Osteocyte (in vitro differentiated cells): ENCODE measurements around the gene FASTKD1. TPM values are rescaled to one million over a fixed set of nuclear protein-coding genes. Genes with fewer than 3 reads are reported as not detected.
A peak's percentile ranks its signal among the peaks of the same experiment; 100 is the strongest.
"Not testable (repeated sequence)": the region's sequence is repeated elsewhere in the genome, so short reads cannot be mapped to it uniquely, and the experiment has no call there.

ENCODE experiments used
- DNase-seq: peaks from one replicate; pipeline ENCODE4 v3.0.0; 2021; ENCODE audit warnings: mixed read lengths; ENCODE audit not compliant: unreplicated experiment; ENCODE audit errors: extremely low spot score
- H3K27ac Mint-ChIP-seq: one replicate; pipeline ENCODE4 v1.8.0; 2021; ENCODE audit warnings: mild to moderate bottlenecking, mixed read lengths; ENCODE audit not compliant: unreplicated experiment
- H3K27me3 Mint-ChIP-seq: one replicate; pipeline ENCODE4 v1.8.0; 2021; ENCODE audit warnings: mixed read lengths; ENCODE audit not compliant: unreplicated experiment
- H3K36me3 Mint-ChIP-seq: one replicate; pipeline ENCODE4 v1.8.0; 2021; ENCODE audit warnings: mixed read lengths; ENCODE audit not compliant: unreplicated experiment
- H3K4me1 Mint-ChIP-seq: one replicate; pipeline ENCODE4 v1.8.0; 2021; ENCODE audit warnings: mixed read lengths; ENCODE audit not compliant: unreplicated experiment
- H3K4me3 Mint-ChIP-seq: one replicate; pipeline ENCODE4 v1.8.0; 2021; ENCODE audit warnings: mild to moderate bottlenecking, moderate library complexity, mixed read lengths; ENCODE audit not compliant: unreplicated experiment
- H3K9me3 Mint-ChIP-seq: one replicate; pipeline ENCODE4 v1.8.0; 2021; ENCODE audit warnings: mixed read lengths; ENCODE audit not compliant: unreplicated experiment
- CTCF ChIP-seq: fragments of 200-600 bp; sonication (generic); IDR thresholded peaks from 2 replicates; pipeline ENCODE4 v1.5.0; 2021; ENCODE audit warnings: antibody characterized with exemption, mild to moderate bottlenecking, moderate library complexity
- long read RNA-seq: library from polyadenylated mRNA; unstranded; transcript quantifications from one replicate; pipeline ENCODE4 v2.0.0, GENCODE V29; 2021
- total RNA-seq: library from RNA; stranded (reverse); gene quantifications from 2 replicates; pipeline ENCODE4 v1.2.1, GENCODE V29; 2021

The FASTKD1 gene, protein sequence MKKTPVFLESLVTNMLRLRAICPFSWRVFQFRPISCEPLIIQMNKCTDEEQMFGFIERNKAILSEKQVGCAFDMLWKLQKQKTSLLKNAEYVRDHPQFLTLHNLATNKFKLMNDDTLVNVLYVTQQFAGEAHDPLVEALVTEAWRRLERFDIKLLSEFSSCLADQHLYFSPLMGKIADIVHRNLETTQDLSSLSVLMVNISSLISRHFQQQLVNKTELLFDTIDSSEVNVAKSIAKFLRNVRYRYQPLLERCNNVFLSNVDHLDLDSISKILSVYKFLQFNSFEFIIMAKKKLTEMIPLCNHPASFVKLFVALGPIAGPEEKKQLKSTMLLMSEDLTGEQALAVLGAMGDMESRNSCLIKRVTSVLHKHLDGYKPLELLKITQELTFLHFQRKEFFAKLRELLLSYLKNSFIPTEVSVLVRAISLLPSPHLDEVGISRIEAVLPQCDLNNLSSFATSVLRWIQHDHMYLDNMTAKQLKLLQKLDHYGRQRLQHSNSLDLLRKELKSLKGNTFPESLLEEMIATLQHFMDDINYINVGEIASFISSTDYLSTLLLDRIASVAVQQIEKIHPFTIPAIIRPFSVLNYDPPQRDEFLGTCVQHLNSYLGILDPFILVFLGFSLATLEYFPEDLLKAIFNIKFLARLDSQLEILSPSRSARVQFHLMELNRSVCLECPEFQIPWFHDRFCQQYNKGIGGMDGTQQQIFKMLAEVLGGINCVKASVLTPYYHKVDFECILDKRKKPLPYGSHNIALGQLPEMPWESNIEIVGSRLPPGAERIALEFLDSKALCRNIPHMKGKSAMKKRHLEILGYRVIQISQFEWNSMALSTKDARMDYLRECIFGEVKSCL
- total RNA-seq = 12.3 and 15.6 TPM in 2 replicates
- long read RNA-seq, transcript FASTKD1-205 (14 exons, 2,791 nt) = minor isoform, 6 of 69 reads
- long read RNA-seq, transcript FASTKD1-204 (15 exons, 2,967 nt) = major isoform, 24 of 69 reads
- long read RNA-seq, partial matches to known transcripts = 15 of 69 reads
- long read RNA-seq, other reads (novel, unspliced or antisense) = 24 of 69 reads

- Mint-ChIP-seq H3K27me3 (no peaks in the 10 kb centered on the region), H3K36me3 (no peaks in the 10 kb centered on the region), H3K9me3 (no peaks in the 10 kb centered on the region), H3K27ac (peak within 1 kb of the TSS; percentile 91), H3K4me3 (peak within 1 kb of the TSS; percentile 95), H3K4me1 (peaks cover 14% of the 10 kb centered on the region)
- TF ChIP-seq CTCF = no peak
- peak; percentile 89 for DNase-seq
Measured at GRCh38 chr2:169573160-169573973, at the start of gene FASTKD1. Gene FASTKD1 (minus strand): TSS chr2:169573865. CDS start chr2:169572029, 1,836 bp downstream.

GRCh38 chr2:169623235-169623634, 49.6 kb upstream of the FASTKD1 start:
- no peak overlapping the region for H3K27ac Mint-ChIP-seq
- H3K4me1 Mint-ChIP-seq = peaks cover 9% of the 10 kb centered on the region
- TF ChIP-seq CTCF = no peak
- peaks cover 45% of the 10 kb centered on the region for H3K36me3 Mint-ChIP-seq
- no peak for DNase-seq
- no peaks in the 10 kb centered on the region for H3K27me3 Mint-ChIP-seq
- no peak overlapping the region for H3K4me3 Mint-ChIP-seq
- peaks cover 9% of the 10 kb centered on the region for H3K9me3 Mint-ChIP-seq

- H3K27ac Mint-ChIP-seq = peak overlapping the region; percentile 20
- peaks cover 9% of the 10 kb centered on the region for H3K4me1 Mint-ChIP-seq
- no peak for DNase-seq
- TF ChIP-seq CTCF = no peak
- peaks cover 69% of the 10 kb centered on the region for H3K36me3 Mint-ChIP-seq
- no peaks in the 10 kb centered on the region for H3K27me3 Mint-ChIP-seq
- H3K9me3 Mint-ChIP-seq = peaks cover 29% of the 10 kb centered on the region
- H3K4me3 Mint-ChIP-seq = no peak overlapping the region
Measured at GRCh38 chr2:169620509-169620908, 46.8 kb upstream of the FASTKD1 start.

- no peak for DNase-seq
- TF ChIP-seq CTCF = no peak
- peaks cover 9% of the 10 kb centered on the region for H3K4me1 Mint-ChIP-seq
- no peak overlapping the region for H3K4me3 Mint-ChIP-seq
- H3K27ac Mint-ChIP-seq = peak overlapping the region; percentile 20
- H3K36me3 Mint-ChIP-seq = peaks cover 70% of the 10 kb centered on the region
- H3K9me3 Mint-ChIP-seq = peaks cover 29% of the 10 kb centered on the region
- no peaks in the 10 kb centered on the region for H3K27me3 Mint-ChIP-seq
Measured at GRCh38 chr2:169619946-169620345, 46.3 kb upstream of the FASTKD1 start.

- Mint-ChIP-seq H3K9me3 (peaks cover 29% of the 10 kb centered on the region), H3K36me3 (peaks cover 80% of the 10 kb centered on the region)
- not testable (repeated sequence) for H3K4me1 Mint-ChIP-seq, H3K4me3 Mint-ChIP-seq, H3K27me3 Mint-ChIP-seq, H3K27ac Mint-ChIP-seq, DNase-seq
Measured at GRCh38 chr2:169615982-169616381, 42.3 kb upstream of the FASTKD1 start.
